CD4-positive, alpha-beta T cell treated with Interleukin-6 at 100 ng/mL for 8 hours (primary cell): ENCODE results near the gene RSPO3.
"Not testable (repeated sequence)": the region's sequence is repeated elsewhere in the genome, so short reads cannot be mapped to it uniquely, and the experiment has no call there.

Experiments used
- DNase-seq: peaks from one replicate; pipeline ENCODE4 v3.0.0-alpha.2; 2020; ENCODE audit warnings: mixed read lengths, low spot score

RSPO3 gene, protein sequence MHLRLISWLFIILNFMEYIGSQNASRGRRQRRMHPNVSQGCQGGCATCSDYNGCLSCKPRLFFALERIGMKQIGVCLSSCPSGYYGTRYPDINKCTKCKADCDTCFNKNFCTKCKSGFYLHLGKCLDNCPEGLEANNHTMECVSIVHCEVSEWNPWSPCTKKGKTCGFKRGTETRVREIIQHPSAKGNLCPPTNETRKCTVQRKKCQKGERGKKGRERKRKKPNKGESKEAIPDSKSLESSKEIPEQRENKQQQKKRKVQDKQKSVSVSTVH

DNA sequence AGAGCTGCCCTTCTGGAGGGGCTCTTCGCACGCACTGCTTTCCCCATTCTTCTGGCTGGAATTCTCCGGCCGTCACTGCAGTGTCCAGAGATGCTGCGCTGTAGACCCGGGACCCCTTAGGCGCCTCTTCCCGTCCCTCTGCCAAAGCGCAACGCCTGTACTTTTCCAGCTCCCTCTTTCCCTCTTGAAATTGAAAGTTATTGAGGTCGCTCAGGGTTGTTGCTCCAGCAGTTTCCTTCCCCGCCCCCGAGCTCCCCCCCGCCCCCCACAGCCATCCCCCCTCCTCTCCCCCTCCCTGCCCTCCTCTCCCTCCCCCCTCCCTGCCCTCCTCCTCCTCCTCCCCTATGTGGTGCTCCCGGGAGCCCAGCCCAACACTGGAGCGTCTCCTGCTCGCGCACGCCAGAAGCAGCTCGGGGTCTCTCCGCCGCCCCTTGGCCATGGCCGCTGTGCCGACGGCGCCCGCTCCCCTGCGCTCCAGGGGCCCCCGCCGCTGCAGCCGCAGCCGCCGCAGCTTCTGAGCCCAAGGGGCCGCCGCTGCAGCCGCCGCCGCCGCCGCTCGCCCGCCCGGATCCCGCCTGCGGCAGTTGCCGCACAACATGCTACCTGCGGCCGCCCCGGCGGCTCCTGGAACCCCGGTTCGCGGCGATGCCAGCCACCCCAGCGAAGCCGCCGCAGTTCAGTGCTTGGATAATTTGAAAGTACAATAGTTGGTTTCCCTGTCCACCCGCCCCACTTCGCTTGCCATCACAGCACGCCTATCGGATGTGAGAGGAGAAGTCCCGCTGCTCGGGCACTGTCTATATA is at the start of gene RSPO3:
Gene RSPO3 (plus strand): TSS at position 374 of the 804 bp plus-strand sequence. CDS start 522 bp downstream, outside the sequence.
- DNase-seq = no peak

- DNase-seq = no peak
Measured at GRCh38 chr6:127069659-127070279, 48.7 kb upstream of the RSPO3 start.

GRCh38 chr6:127073222-127073621 is 45.2 kb upstream of the RSPO3 start:
- no peak for DNase-seq

DNA sequence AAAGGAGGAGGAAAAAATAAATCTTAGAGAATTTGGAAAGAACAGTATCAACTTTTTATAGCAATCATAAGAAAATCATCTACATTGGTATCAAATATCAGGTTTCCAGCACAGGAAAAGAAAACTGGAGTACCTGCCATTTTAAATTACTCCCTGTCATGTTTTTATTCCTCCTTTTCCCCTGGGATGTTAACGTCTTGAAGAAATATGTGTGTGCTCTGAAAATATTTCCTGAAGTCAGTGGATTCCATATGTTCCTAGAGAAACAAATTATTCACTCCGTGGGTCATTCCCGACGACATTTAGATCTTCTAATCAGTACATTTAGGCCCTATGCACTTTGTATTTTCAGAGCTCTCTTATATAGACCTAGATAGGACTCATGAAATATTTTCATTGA is 42.0 kb upstream of the RSPO3 start:
- no peak for DNase-seq

- no peak for DNase-seq
Measured at GRCh38 chr6:127077886-127078285, 40.6 kb upstream of the RSPO3 start.

DNA sequence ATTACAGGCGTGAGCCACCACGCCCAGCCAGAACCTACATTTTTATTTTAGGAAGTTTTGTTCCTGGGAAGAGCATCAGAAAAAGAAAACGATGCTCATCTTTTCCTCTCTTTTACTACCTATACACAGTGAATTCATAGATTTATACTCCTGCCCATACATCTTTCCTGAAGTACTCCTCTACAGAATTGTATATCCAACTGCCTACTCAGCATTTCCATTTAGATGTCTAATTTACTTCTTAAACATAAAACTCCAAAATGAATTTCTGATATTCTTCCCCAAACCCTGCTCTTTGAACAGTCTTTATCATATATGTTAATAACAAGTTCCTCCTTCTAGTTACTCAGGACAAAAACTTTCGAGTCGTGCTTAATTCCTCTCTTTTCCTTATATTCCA is 39.8 kb upstream of the RSPO3 start:
- DNase-seq = no peak

DNA sequence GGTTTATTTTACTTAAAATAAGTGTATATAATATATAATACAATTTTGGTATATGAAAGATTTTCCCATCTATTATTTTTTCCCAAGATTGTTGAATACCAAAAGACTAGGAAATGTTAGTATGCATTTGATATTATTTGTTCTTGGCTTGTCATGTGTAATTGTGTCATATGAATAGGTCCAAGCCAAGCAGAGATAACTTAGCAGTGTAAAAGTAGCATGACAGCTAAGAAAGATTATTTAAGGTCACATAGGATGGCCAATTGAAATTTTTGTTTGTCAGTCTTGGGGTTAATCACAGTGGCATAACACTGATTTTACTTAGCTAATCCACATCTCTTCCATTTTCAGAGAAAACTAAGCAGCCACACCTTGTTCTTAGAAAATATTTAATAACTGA is 38.8 kb upstream of the RSPO3 start:
- DNase-seq = no peak

GRCh38 chr6:127080081-127080480 is 38.4 kb upstream of the RSPO3 start:
- no peak for DNase-seq

- no peak for DNase-seq
Measured at GRCh38 chr6:127083231-127083962, 35.1 kb upstream of the RSPO3 start.

GRCh38 chr6:127083963-127084310 is 34.5 kb upstream of the RSPO3 start:
- no peak for DNase-seq

- no peak for DNase-seq
Measured at GRCh38 chr6:127085181-127085580, 33.3 kb upstream of the RSPO3 start.

DNA sequence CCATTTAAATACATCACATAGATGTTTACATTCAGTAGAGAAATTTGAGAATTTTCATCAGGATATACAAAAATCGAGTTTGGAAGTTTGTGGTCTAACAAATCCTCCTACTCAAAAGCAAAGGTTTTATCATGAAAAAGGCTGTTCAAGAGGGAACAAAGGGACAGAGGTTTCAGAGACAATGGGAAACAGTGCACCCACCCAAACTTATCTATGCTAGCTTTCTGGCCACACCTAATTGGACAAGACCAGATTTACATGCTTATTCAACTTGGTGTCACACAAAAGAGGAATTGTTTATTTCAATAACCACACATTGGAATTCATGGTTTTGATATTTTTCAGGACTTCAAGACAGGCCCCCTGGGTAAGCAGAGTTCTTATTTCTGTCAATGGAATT is 28.4 kb upstream of the RSPO3 start:
- DNase-seq = no peak

- no peak for DNase-seq
Measured at GRCh38 chr6:127092466-127092865, 26.0 kb upstream of the RSPO3 start.

DNA sequence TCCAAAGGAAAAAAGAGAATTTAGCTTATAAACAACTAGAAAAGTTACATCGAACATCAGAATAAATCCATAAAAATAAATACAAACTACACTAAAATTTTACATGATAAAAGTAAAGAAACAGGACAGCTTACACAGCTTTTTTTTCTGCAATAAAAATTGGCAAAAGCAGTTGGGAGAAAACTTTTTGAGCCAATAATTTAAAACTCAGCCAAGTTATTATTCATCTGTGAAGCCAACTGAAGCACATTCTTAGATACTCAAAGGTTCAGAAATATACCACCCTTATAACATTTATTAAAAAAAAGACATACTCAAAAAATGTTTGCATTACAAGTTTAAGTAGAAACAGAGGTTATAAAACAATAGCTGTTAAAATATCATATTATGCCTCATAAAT is 23.7 kb upstream of the RSPO3 start:
- DNase-seq = no peak

DNA sequence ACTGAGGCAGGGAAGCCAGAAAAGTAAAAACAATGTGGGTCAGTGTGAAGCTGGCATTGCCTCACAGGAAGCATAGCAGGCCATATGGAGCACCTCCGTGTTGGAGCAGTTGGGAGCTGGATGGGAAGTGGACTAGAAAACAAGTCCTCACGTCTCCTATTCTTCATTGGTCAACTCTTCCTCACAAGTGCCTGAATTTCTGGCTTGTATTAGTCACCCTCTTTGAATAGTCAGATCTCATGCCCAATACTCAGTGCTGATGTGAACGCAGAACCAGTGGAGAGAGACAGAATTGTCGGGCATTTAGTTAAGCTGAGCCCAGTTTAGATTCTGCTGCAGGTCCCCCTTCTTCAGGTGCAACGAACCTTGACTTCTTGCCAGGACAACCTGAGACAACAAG is 22.3 kb upstream of the RSPO3 start:
- no peak for DNase-seq

DNA sequence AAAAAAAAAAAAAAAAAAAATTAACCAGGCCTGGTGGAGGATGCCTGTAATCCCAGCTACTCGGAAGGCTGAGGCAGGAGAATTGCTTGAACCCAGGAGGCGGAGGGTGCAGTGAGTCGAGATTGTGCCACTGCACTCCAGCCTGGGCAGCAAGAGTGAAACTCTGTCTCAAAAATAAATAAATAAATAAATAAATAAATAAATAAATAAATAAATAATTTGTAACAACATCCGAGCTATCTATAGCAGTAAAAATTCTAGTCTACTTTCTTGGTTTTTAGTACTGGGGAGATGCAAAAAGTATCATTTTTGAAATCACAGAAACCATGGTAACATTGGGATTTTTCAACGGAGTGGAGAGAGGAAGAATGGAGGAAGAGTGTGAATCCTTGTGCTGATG is 21.0 kb upstream of the RSPO3 start:
- DNase-seq = not testable (repeated sequence)

GRCh38 chr6:127100510-127101140 is 17.8 kb upstream of the RSPO3 start:
- no peak for DNase-seq

GRCh38 chr6:127102299-127102698 is 16.2 kb upstream of the RSPO3 start:
- no peak for DNase-seq

- no peak for DNase-seq
Measured at GRCh38 chr6:127102859-127103258, 15.6 kb upstream of the RSPO3 start.

DNA sequence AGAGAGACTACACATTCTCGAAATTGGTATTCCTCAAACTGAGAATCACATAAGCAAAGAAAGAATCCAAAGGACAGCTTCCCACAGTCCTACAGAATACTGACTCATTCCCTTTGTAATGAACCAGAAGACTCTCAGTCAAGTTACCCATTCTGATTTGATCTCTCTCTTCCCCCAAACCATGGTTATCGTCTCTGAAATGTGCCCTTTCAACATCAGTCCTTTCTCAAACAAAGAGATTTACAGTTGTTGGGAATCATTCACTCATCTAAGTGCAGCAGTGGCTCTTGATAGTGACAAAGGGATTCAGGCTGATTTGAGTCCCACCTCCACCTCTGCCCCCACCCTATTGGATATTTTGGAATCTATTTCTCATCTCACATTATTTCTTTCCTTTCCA is 15.0 kb upstream of the RSPO3 start:
- DNase-seq = no peak

DNA sequence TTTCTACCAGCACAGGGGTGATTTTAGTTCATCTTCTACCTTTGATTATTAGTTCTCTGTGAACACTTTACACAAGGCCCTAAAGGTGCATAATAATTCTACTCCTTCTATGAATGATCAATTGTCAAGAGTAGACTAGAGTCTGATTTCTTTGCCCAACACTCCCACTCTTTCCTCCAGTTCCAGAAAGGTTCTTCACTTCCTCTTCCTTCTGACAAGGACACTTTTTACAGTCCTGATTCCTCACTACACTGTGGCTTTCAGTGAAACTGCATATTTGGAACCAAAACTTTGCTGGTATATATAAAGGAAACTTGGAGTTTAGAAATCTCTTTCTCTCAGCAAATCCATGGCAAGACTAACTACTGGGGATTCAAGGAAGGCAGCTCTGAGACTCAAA is 10.6 kb upstream of the RSPO3 start:
- no peak for DNase-seq

DNA sequence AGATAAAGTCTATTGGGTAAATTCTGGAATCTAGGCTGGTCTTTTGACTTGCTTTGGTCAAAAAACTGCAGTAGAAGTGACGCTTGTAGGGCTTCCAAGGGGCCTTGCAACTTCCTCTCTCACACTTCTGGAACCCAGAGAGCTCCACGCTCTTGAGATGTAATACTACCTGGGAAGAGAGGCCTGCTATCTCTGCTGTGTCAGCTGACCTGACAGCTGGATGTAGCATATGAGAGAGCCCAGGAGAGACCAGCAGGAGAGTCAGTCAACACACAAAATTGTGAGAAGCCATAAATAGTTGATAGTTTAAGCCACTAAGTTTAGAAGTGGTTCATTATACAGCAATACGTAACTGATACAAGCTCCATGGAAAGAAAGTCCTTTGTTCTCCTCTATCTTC is 7.8 kb upstream of the RSPO3 start:
- DNase-seq = no peak
